OCI-LY3 (cell line): ENCODE measurements around the gene APBB2.

ENCODE experiments used
- EZH2phosphoT487 ChIP-seq: fragments of 200-600 bp; shearing (Covaris generic); IDR thresholded peaks from 2 replicates; pipeline ENCODE4 v1.6.1; 2018; ENCODE audit warnings: antibody characterized with exemption, mixed run types, low read depth
- TF ChIP-seq, protein P1 (sequence below): fragments of 200-600, 300-600 bp; sonication (generic); IDR thresholded peaks from 2 replicates; pipeline ENCODE4 v1.5.1; 2014; ENCODE audit warnings: antibody characterized with exemption, low read length, low read depth

- TF ChIP-seq, protein P1, sequence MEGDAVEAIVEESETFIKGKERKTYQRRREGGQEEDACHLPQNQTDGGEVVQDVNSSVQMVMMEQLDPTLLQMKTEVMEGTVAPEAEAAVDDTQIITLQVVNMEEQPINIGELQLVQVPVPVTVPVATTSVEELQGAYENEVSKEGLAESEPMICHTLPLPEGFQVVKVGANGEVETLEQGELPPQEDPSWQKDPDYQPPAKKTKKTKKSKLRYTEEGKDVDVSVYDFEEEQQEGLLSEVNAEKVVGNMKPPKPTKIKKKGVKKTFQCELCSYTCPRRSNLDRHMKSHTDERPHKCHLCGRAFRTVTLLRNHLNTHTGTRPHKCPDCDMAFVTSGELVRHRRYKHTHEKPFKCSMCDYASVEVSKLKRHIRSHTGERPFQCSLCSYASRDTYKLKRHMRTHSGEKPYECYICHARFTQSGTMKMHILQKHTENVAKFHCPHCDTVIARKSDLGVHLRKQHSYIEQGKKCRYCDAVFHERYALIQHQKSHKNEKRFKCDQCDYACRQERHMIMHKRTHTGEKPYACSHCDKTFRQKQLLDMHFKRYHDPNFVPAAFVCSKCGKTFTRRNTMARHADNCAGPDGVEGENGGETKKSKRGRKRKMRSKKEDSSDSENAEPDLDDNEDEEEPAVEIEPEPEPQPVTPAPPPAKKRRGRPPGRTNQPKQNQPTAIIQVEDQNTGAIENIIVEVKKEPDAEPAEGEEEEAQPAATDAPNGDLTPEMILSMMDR, result no peak
- TF ChIP-seq EZH2phosphoT487, result no peak
Measured at GRCh38 chr4:41160856-41161255, 53.5 kb downstream of the APBB2 start.
